Measurements from ENCODE around the gene VGLL2.
"Not testable (repeated sequence)": the region's sequence is repeated elsewhere in the genome, so short reads cannot be mapped to it uniquely, and the experiment has no call there.

VGLL2 gene, protein sequence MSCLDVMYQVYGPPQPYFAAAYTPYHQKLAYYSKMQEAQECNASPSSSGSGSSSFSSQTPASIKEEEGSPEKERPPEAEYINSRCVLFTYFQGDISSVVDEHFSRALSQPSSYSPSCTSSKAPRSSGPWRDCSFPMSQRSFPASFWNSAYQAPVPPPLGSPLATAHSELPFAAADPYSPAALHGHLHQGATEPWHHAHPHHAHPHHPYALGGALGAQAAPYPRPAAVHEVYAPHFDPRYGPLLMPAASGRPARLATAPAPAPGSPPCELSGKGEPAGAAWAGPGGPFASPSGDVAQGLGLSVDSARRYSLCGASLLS

GRCh38 chr6:117265410-117266256 lies at the start of gene VGLL2:
Gene VGLL2, plus strand, starts transcription at chr6:117265558. Its CDS starts 206 bp downstream, at chr6:117265764.
- ATAC-seq (replicated peaks; ENCODE audit: extremely low read depth, poor library complexity, severe bottlenecking), result no peak
- H3K27me3 Mint-ChIP-seq, result peaks cover 93% of the 10 kb centered on the region
- H3K4me1 Mint-ChIP-seq, result peaks cover 11% of the 10 kb centered on the region

DNA sequence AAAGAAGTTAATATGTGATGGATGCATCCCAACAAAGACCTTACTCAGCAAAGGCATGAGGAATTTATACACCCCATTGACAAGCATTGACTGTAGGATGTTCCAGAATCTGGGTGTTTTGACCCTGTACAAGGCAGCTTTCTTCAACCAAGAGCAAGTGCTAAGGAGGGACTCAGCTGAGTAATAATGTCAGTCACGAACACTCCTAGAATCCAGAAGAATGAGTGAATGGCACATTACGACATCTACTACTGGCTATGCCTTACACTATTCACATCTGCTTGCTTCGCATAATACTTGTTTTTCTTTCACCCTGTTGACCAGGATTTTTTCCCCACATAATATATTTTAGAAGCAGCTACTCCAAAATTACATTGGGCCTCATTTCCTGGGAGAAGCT lies 42.5 kb upstream of the VGLL2 start:
- H3K9me3 Mint-ChIP-seq, result peaks cover 22% of the 10 kb centered on the region
- DNase-seq (ENCODE audit: low spot score in 2 of 2), result no peak
- H3K4me1 Mint-ChIP-seq, result no peaks in the 10 kb centered on the region
- H3K27me3 Mint-ChIP-seq, result peaks cover 9% of the 10 kb centered on the region
- H3K36me3 Mint-ChIP-seq (ENCODE audit: insufficient read depth), result no peaks in the 10 kb centered on the region
- H3K4me3 Mint-ChIP-seq, result no peak overlapping the region
- ATAC-seq (replicated peaks; ENCODE audit: extremely low read depth, poor library complexity, severe bottlenecking), result no peak
- no peak overlapping the region for H3K27ac Mint-ChIP-seq (ENCODE audit: low read depth)

More at GRCh38 chr6:117265410-117266256, at the start of gene VGLL2:
- Mint-ChIP-seq H3K9me3 (no peaks in the 10 kb centered on the region), H3K4me3 (peak within 1 kb of the TSS; percentile 44), H3K36me3 (ENCODE audit: insufficient read depth) (no peaks in the 10 kb centered on the region), H3K27ac (ENCODE audit: low read depth) (no peak within 1 kb of the TSS)
- no peak for DNase-seq (ENCODE audit: low spot score in 2 of 2)

DNA sequence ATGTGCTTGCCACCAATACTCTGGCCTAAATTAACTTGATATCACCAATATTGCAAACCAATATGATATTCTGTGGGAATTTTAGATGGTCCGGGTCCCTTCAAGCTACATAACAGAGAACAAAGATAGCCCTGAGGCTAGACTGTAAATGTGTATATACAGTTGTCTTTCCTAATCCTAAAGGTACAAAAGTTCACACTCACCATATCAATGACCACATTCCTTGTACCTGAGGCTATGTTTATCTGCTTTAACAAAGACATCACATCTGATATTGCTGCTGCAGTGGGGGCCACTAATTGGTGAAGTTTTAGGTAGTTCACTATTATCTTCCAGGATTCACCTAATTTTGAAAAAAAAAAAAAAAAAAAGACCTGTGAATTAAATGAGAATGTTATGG lies 38.6 kb upstream of the VGLL2 start:
- H3K9me3 Mint-ChIP-seq, result peaks cover 39% of the 10 kb centered on the region
- DNase-seq (ENCODE audit: low spot score in 2 of 2) (no peak), ATAC-seq (replicated peaks; ENCODE audit: extremely low read depth, poor library complexity, severe bottlenecking) (no peak)
- H3K27me3 Mint-ChIP-seq, result no peaks in the 10 kb centered on the region
- H3K36me3 Mint-ChIP-seq (ENCODE audit: insufficient read depth), result no peaks in the 10 kb centered on the region
- no peaks in the 10 kb centered on the region for H3K4me1 Mint-ChIP-seq
- H3K4me3 Mint-ChIP-seq, result no peak overlapping the region
- no peak overlapping the region for H3K27ac Mint-ChIP-seq (ENCODE audit: low read depth)

- Mint-ChIP-seq H3K4me3 (no peak overlapping the region), H3K36me3 (ENCODE audit: insufficient read depth) (no peaks in the 10 kb centered on the region), H3K4me1 (no peaks in the 10 kb centered on the region), H3K9me3 (peaks cover 39% of the 10 kb centered on the region), H3K27me3 (peaks cover 2% of the 10 kb centered on the region), H3K27ac (ENCODE audit: low read depth) (no peak overlapping the region)
- DNase-seq (ENCODE audit: low spot score in 2 of 2) (no peak), ATAC-seq (replicated peaks; ENCODE audit: extremely low read depth, poor library complexity, severe bottlenecking) (no peak)
Observed at GRCh38 chr6:117227245-117227962, 38.0 kb upstream of the VGLL2 start.

DNA sequence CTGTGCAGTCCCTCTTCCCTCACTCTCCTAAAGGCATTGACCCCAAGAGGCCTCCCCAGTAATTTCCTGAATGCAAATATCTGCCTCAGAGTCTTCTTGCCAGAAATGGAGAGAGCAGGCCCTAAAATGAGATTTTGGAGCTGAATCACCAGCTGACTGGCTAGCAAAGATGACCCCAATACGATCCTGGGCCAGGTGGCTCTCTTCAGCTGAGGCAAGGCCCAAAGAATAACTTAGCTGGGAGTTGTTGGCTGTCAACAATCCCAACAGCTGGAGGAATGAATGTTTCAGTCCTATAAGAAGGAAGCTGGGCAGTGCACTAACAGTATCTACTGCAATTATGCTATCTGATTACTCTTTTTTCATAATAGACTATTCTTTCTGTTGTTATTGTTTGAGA lies 37.2 kb upstream of the VGLL2 start:
- H3K9me3 Mint-ChIP-seq, result peaks cover 37% of the 10 kb centered on the region

GRCh38 chr6:117229870-117230269 lies 35.5 kb upstream of the VGLL2 start:
- H3K27me3 Mint-ChIP-seq, result peaks cover 10% of the 10 kb centered on the region
- no peak overlapping the region for H3K4me3 Mint-ChIP-seq
- H3K9me3 Mint-ChIP-seq, result peaks cover 27% of the 10 kb centered on the region
- DNase-seq (ENCODE audit: low spot score in 2 of 2) (no peak), ATAC-seq (replicated peaks; ENCODE audit: extremely low read depth, poor library complexity, severe bottlenecking) (no peak)
- H3K27ac Mint-ChIP-seq (ENCODE audit: low read depth), result no peak overlapping the region
- no peaks in the 10 kb centered on the region for H3K4me1 Mint-ChIP-seq
- H3K36me3 Mint-ChIP-seq (ENCODE audit: insufficient read depth), result no peaks in the 10 kb centered on the region

More for the DNA sequence above, 37.2 kb upstream of the VGLL2 start:
- DNase-seq (ENCODE audit: low spot score in 2 of 2) (no peak), ATAC-seq (replicated peaks; ENCODE audit: extremely low read depth, poor library complexity, severe bottlenecking) (no peak)
- Mint-ChIP-seq H3K27ac (ENCODE audit: low read depth) (no peak overlapping the region), H3K4me1 (no peaks in the 10 kb centered on the region), H3K27me3 (peaks cover 10% of the 10 kb centered on the region), H3K4me3 (no peak overlapping the region), H3K36me3 (ENCODE audit: insufficient read depth) (no peaks in the 10 kb centered on the region)

GRCh38 chr6:117231466-117231865 lies 33.9 kb upstream of the VGLL2 start:
- ATAC-seq (replicated peaks; ENCODE audit: extremely low read depth, poor library complexity, severe bottlenecking) (no peak), DNase-seq (ENCODE audit: low spot score in 2 of 2) (no peak)
- Mint-ChIP-seq H3K36me3 (ENCODE audit: insufficient read depth) (no peaks in the 10 kb centered on the region), H3K4me3 (no peak overlapping the region), H3K27ac (ENCODE audit: low read depth) (no peak overlapping the region), H3K27me3 (peaks cover 10% of the 10 kb centered on the region), H3K9me3 (peaks cover 21% of the 10 kb centered on the region), H3K4me1 (no peaks in the 10 kb centered on the region)

- no peak overlapping the region for H3K4me3 Mint-ChIP-seq
- no peaks in the 10 kb centered on the region for H3K36me3 Mint-ChIP-seq (ENCODE audit: insufficient read depth)
Observed at GRCh38 chr6:117232196-117232595, 33.2 kb upstream of the VGLL2 start.

DNA sequence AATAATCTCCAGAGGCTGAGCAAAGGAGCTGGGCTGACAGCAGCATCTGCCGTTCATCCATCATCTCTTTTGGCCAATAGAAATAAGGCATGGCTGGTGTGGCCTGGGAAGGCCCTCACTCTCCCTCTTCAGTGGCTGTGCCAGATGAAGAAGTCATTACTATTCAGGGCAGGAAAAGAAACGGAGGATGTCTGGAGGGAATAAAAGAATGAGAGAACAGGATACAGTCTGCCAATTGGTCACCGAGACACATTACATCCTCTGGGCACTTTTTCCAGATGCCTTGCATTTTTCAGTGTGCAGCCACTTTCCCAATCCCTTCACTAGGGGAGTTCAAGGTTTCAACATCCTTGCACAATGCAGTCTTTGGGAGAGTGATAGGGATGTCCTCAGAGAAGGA lies 32.2 kb upstream of the VGLL2 start:
- H3K27me3 Mint-ChIP-seq, result peaks cover 10% of the 10 kb centered on the region
- H3K4me1 Mint-ChIP-seq, result no peaks in the 10 kb centered on the region
- ATAC-seq (replicated peaks; ENCODE audit: extremely low read depth, poor library complexity, severe bottlenecking) (no peak), DNase-seq (ENCODE audit: low spot score in 2 of 2) (no peak)
- H3K36me3 Mint-ChIP-seq (ENCODE audit: insufficient read depth), result no peaks in the 10 kb centered on the region
- no peak overlapping the region for H3K4me3 Mint-ChIP-seq
- H3K9me3 Mint-ChIP-seq, result peaks cover 14% of the 10 kb centered on the region
- H3K27ac Mint-ChIP-seq (ENCODE audit: low read depth), result no peak overlapping the region

More at GRCh38 chr6:117232196-117232595, 33.2 kb upstream of the VGLL2 start:
- Mint-ChIP-seq H3K27me3 (peaks cover 10% of the 10 kb centered on the region), H3K4me1 (no peaks in the 10 kb centered on the region), H3K27ac (ENCODE audit: low read depth) (no peak overlapping the region), H3K9me3 (peaks cover 21% of the 10 kb centered on the region)
- ATAC-seq (replicated peaks; ENCODE audit: extremely low read depth, poor library complexity, severe bottlenecking) (no peak), DNase-seq (ENCODE audit: low spot score in 2 of 2) (no peak)

DNA sequence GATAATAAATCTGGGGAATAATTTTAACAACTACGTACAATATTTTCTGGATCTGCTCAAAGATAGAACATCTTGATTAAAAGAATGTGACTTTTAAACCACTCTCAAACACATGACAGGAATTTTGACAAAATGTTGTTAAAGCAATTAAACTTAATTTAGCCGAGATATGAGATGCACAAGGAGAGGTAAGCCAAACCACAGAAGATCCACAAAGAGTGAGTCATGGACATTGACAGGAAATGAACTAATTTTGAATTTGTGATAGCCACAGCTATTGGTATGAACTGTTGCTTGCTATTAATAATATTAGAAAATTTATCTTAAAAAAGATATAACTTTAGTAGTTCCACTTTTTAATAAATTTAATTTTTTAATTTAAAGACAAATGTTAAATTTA lies 27.8 kb upstream of the VGLL2 start:
- Mint-ChIP-seq H3K27ac (ENCODE audit: low read depth) (no peak overlapping the region), H3K9me3 (no peaks in the 10 kb centered on the region), H3K36me3 (ENCODE audit: insufficient read depth) (no peaks in the 10 kb centered on the region), H3K4me3 (no peak overlapping the region), H3K4me1 (no peaks in the 10 kb centered on the region), H3K27me3 (peaks cover 7% of the 10 kb centered on the region)
- DNase-seq (ENCODE audit: low spot score in 2 of 2) (no peak), ATAC-seq (replicated peaks; ENCODE audit: extremely low read depth, poor library complexity, severe bottlenecking) (no peak)

DNA sequence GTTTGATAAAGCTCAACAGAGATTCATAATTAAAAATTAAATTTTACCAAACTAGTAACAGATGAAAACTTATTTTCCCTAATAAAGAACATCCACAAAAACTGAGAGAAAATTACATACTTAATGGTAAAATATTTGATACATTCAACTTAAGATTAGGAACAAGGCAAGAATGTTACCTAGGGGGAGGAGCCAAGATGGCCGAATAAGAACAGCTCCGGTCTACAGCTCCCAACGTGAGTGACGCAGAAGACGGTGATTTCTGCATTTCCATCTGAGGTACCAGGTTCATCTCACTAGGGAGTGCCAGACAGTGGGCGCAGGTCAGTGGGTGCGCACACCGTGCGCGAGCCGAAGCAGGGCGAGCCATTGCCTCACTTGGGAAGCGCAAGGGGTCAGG lies 20.8 kb upstream of the VGLL2 start:
- H3K27ac Mint-ChIP-seq (ENCODE audit: low read depth); H3K36me3 Mint-ChIP-seq (ENCODE audit: insufficient read depth); H3K9me3 Mint-ChIP-seq; H3K27me3 Mint-ChIP-seq; H3K4me3 Mint-ChIP-seq; H3K4me1 Mint-ChIP-seq; ATAC-seq (replicated peaks; ENCODE audit: extremely low read depth, poor library complexity, severe bottlenecking); DNase-seq (ENCODE audit: low spot score in 2 of 2): not testable (repeated sequence)

DNA sequence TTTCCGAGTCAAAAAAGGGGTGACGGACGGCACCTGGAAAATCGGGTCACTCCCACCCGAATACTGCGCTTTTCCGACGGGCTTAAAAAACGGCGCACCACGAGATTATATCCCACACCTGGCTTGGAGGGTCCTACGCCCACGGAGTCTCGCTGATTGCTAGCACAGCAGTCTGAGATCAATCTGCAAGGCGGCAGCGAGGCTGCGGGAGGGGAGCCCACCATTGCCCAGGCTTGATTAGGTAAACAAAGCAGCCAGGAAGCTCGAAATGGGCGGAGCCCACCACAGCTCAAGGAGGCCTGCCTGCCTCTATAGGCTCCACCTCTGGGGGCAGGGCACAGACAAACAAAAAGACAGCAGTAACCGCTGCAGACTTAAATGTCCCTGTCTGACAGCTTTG lies 20.4 kb upstream of the VGLL2 start:
- not testable (repeated sequence) for H3K27me3 Mint-ChIP-seq; H3K36me3 Mint-ChIP-seq (ENCODE audit: insufficient read depth); DNase-seq (ENCODE audit: low spot score in 2 of 2); H3K27ac Mint-ChIP-seq (ENCODE audit: low read depth); H3K9me3 Mint-ChIP-seq; H3K4me1 Mint-ChIP-seq; H3K4me3 Mint-ChIP-seq; ATAC-seq (replicated peaks; ENCODE audit: extremely low read depth, poor library complexity, severe bottlenecking)
